Hepatocyte (in vitro differentiated cells): ENCODE results near the gene SPIRE1. TPM values are rescaled to one million over a fixed set of nuclear protein-coding genes. Genes with fewer than 3 reads are reported as not detected.

ENCODE experiments used
- DNase-seq: peaks from one replicate; pipeline ENCODE4 v3.0.0-alpha.2; 2016; ENCODE audit warnings: low spot score
- H2AFZ ChIP-seq: fragments of 200-600 bp; sonication (generic); 2 replicates; pipeline ENCODE4 v1.6.0; 2016; ENCODE audit warnings: antibody characterized with exemption, mild to moderate bottlenecking
- H3K27ac ChIP-seq: fragments of 200-600 bp; sonication (generic); 2 replicates; pipeline ENCODE4 v1.5.1; 2016; ENCODE audit warnings: mild to moderate bottlenecking
- H3K27me3 ChIP-seq: fragments of 200-600 bp; sonication (generic); 2 replicates; pipeline ENCODE4 v1.6.1; 2016
- H3K36me3 ChIP-seq: fragments of 200-600 bp; sonication (generic); replicated peaks from 2 replicates; pipeline ENCODE4 v1.5.1; 2016; ENCODE audit warnings: low read depth; ENCODE audit not compliant: insufficient read depth
- H3K4me1 ChIP-seq: fragments of 200-600 bp; sonication (generic); 2 replicates; pipeline ENCODE4 v1.5.1; 2016; ENCODE audit warnings: mild to moderate bottlenecking, moderate library complexity; ENCODE audit not compliant: insufficient read depth
- H3K4me2 ChIP-seq: fragments of 200-600 bp; sonication (generic); 2 replicates; pipeline ENCODE4 v1.6.0; 2016
- H3K4me3 ChIP-seq: fragments of 200-600 bp; sonication (generic); 2 replicates; pipeline ENCODE4 v1.5.1; 2016; ENCODE audit warnings: mild to moderate bottlenecking
- H3K79me2 ChIP-seq: fragments of 200-600 bp; sonication (generic); 2 replicates; pipeline ENCODE4 v1.6.0; 2017; ENCODE audit warnings: mild to moderate bottlenecking
- H3K9me2 ChIP-seq: fragments of 200-600 bp; sonication (generic); replicated peaks from 2 replicates; pipeline ENCODE4 v1.6.0; 2017; ENCODE audit warnings: mild to moderate bottlenecking; ENCODE audit not compliant: insufficient read depth
- H3K9me3 ChIP-seq: fragments of 200-600 bp; sonication (generic); 2 replicates; pipeline ENCODE4 v1.5.1; 2016; ENCODE audit warnings: low read depth, mild to moderate bottlenecking
- H4K20me1 ChIP-seq: fragments of 200-600 bp; sonication (generic); 2 replicates; pipeline ENCODE4 v1.6.0; 2016; ENCODE audit warnings: mild to moderate bottlenecking; ENCODE audit not compliant: insufficient read depth, poor library complexity, severe bottlenecking
- EZH2 ChIP-seq: fragments of 200-600 bp; sonication (generic); IDR thresholded peaks from 2 replicates; pipeline ENCODE4 v1.6.1; 2016; ENCODE audit warnings: antibody characterized with exemption, mild to moderate bottlenecking, borderline replicate concordance
- EZH2phosphoT487 ChIP-seq: fragments of 200-600 bp; sonication (generic); IDR thresholded peaks from one replicate; pipeline ENCODE4 v1.6.1; 2018; ENCODE audit warnings: antibody characterized with exemption, mild to moderate bottlenecking, low read depth, moderate library complexity; ENCODE audit not compliant: unreplicated experiment, severe bottlenecking
- WGBS: methylation state at CpG from one replicate; pipeline ENCODE4 v1.1.6; 2016; ENCODE audit warnings: low lambda C conversion rate; ENCODE audit errors: missing lambda C conversion rate; 5-methylcytosine and 5-hydroxymethylcytosine counted together
- polyA plus RNA-seq: library from polyadenylated mRNA; unstranded; fragments of >200 nt; fragmentation: Nextera tagmentation; extraction: Ambion mirVana; gene quantifications from 2 replicates; pipeline ENCODE4 v1.2.1, GENCODE V29; 2016
- total RNA-seq: library from RNA; depleted of rRNA; stranded (reverse); fragments of >200 nt; gene quantifications from 2 replicates; pipeline ENCODE4 v1.2.3, GENCODE V29; 2014
- TF ChIP-seq, protein P1 (sequence below): fragments of 200-600 bp; sonication (generic); IDR thresholded peaks from 2 replicates; pipeline ENCODE4 v1.5.1; 2016; ENCODE audit warnings: antibody characterized with exemption, mild to moderate bottlenecking; ENCODE audit not compliant: poor library complexity

SPIRE1 gene
- total and polyA plus RNA-seq, 2 experiments from 2014 or later: 13.1 to 18.9 TPM

DNA sequence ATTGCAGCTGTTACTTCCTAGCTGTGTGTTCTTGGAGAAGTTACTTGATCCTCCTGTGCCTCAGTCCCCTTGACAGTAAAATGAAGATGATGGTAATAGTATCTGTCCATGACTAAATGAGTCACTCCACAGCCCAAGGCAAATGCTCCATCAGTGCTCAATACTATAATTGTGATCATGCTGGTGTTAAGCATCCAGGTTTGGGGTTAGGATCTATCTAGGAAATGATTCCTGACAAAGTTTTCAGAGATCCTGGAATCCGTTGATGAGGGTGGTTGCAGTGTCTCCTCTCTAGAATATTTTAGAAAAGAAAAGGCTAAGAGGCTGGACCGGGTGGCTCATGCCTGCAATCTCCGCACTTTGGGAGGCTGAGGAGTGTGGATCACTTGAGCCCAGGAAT lies 252.8 kb downstream of the SPIRE1 start:
- Histone ChIP-seq H3K27ac (no peak overlapping the region), H4K20me1 (no peaks in the 10 kb centered on the region), H3K4me2 (no peak overlapping the region), H3K4me1 (no peaks in the 10 kb centered on the region), H3K36me3 (no peaks in the 10 kb centered on the region), H2AFZ (no peak overlapping the region), H3K27me3 (no peaks in the 10 kb centered on the region), H3K9me3 (no peaks in the 10 kb centered on the region), H3K79me2 (peaks cover 16% of the 10 kb centered on the region), H3K9me2 (no peaks in the 10 kb centered on the region), H3K4me3 (no peak overlapping the region)
- DNase-seq: no peak
- 86% methylated on average over 3 of the region's 3 CpGs for WGBS
- no peak for TF ChIP-seq EZH2
- TF ChIP-seq, protein P1, sequence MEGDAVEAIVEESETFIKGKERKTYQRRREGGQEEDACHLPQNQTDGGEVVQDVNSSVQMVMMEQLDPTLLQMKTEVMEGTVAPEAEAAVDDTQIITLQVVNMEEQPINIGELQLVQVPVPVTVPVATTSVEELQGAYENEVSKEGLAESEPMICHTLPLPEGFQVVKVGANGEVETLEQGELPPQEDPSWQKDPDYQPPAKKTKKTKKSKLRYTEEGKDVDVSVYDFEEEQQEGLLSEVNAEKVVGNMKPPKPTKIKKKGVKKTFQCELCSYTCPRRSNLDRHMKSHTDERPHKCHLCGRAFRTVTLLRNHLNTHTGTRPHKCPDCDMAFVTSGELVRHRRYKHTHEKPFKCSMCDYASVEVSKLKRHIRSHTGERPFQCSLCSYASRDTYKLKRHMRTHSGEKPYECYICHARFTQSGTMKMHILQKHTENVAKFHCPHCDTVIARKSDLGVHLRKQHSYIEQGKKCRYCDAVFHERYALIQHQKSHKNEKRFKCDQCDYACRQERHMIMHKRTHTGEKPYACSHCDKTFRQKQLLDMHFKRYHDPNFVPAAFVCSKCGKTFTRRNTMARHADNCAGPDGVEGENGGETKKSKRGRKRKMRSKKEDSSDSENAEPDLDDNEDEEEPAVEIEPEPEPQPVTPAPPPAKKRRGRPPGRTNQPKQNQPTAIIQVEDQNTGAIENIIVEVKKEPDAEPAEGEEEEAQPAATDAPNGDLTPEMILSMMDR: no peak
- no peak for TF ChIP-seq EZH2phosphoT487

DNA sequence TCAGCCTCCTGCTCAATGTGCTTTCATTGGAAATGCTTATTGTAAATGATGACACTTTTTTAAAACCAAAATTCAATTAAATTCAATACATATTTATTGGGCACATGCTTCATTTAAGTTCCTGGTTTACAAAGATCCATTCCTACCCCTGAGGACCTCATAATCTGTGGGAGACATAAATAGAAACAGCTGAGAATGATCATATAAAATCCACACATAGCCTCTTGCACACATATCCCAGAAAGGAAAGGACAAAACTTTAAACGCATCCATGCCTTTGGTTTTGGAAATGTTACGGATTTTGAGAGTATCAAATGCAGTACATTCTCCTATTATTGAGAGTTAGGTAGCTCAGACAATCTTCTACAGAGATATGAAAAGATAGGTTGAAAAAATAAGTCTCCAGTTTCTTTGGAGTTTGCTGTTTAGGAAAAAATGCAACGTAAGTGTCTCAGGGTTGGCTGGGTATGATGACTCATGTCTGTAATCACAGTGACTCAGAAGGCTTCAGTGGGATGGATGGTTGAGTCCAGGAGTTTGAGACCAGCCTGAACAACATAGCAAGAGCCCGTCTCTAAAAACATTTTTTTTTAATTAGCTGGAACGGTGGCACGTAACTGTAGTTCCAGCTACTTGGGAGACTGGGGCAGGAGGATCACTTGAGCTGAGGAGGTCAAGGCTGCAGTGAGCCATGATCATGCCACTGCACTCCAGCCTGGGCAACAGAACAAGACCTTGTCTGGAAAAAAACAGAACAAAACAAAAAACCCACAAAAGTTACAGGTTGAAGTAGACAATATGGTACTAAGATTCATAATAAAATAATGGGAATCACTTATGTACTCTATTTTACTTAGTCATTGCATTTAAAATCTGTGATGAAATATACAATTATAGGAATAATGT lies 254.1 kb downstream of the SPIRE1 start:
- DNase-seq: peak; percentile 69
- H3K4me3 ChIP-seq: no peak overlapping the region
- 54% methylated on average over 6 of the region's 6 CpGs for WGBS
- H3K9me2 ChIP-seq: no peaks in the 10 kb centered on the region
- H3K4me1 ChIP-seq: no peaks in the 10 kb centered on the region
- no peaks in the 10 kb centered on the region for H3K36me3 ChIP-seq
- H3K27ac ChIP-seq: peak overlapping the region; percentile 51
- no peaks in the 10 kb centered on the region for H3K9me3 ChIP-seq
- no peaks in the 10 kb centered on the region for H4K20me1 ChIP-seq
- H3K79me2 ChIP-seq: peaks cover 4% of the 10 kb centered on the region
- H3K27me3 ChIP-seq: no peaks in the 10 kb centered on the region
- TF ChIP-seq, protein P1: no peak
- TF ChIP-seq EZH2phosphoT487 (no peak), EZH2 (no peak)
- H2AFZ ChIP-seq: no peak overlapping the region
- H3K4me2 ChIP-seq: peak overlapping the region; percentile 30

DNA sequence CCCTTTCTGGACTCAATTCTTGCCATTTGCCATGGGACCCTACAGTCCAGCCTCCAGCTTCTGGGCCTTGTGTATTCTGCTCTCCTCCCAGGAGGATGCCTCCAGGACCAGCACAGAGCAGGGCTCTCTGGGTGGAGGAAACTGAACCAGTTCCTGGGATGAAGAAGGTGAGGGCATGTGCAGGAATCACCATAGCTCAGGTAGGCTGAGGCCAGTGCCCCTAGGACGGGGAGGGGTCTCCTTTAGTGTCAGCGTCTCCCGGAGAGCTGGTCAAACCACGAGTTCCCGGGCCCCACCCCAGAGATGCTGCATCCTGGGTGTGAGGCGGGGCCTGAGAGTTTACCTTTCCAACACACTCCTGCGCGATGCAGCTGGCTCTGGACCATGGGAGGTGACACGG lies 256.0 kb downstream of the SPIRE1 start:
- no peaks in the 10 kb centered on the region for H4K20me1 ChIP-seq
- no peaks in the 10 kb centered on the region for H3K9me3 ChIP-seq
- no peaks in the 10 kb centered on the region for H3K4me1 ChIP-seq
- no peaks in the 10 kb centered on the region for H3K27me3 ChIP-seq
- DNase-seq: no peak
- H3K4me2 ChIP-seq: no peak overlapping the region
- WGBS: 82% methylated on average over 9 of the region's 9 CpGs
- no peak overlapping the region for H3K4me3 ChIP-seq
- H2AFZ ChIP-seq: no peak overlapping the region
- no peaks in the 10 kb centered on the region for H3K36me3 ChIP-seq
- no peak overlapping the region for H3K27ac ChIP-seq
- no peaks in the 10 kb centered on the region for H3K79me2 ChIP-seq
- TF ChIP-seq EZH2: no peak
- TF ChIP-seq, protein P1: no peak
- no peak for TF ChIP-seq EZH2phosphoT487
- H3K9me2 ChIP-seq: no peaks in the 10 kb centered on the region
